Jurkat, Clone E6-1 (cell line): ENCODE results near the gene ASNS. TPM values are rescaled to one million over a fixed set of nuclear protein-coding genes. Genes with fewer than 3 reads are reported as not detected.
"Not testable (repeated sequence)": the region's sequence is repeated elsewhere in the genome, so short reads cannot be mapped to it uniquely, and the experiment has no call there.

Source experiments
- DNase-seq: peaks from one replicate; pipeline ENCODE4 v3.0.0-alpha.2; 2011; ENCODE audit warnings: low read depth, low spot score
- H3K4me3 ChIP-seq: 2 replicates; pipeline ENCODE4 v1.5.1; 2011; ENCODE audit warnings: mild to moderate bottlenecking, low read length, control low read depth, moderate library complexity
- polyA plus RNA-seq: library from polyadenylated mRNA; unstranded; fragments of >200 nt; gene quantifications from one replicate; pipeline ENCODE4 v1.2.1, GENCODE V29; 2012; ENCODE audit warnings: missing spikeins; ENCODE audit not compliant: insufficient read length, insufficient read depth

Gene ASNS
- 32.6 TPM for polyA plus RNA-seq

GRCh38 chr7:97872025-97872669 is at the start of gene ASNS:
Gene ASNS (minus strand): TSS chr7:97872408. CDS start chr7:97869156, 3,252 bp downstream.
- peak; percentile 66 for DNase-seq
- H3K4me3 ChIP-seq, result peak within 1 kb of the TSS; percentile 51

DNA sequence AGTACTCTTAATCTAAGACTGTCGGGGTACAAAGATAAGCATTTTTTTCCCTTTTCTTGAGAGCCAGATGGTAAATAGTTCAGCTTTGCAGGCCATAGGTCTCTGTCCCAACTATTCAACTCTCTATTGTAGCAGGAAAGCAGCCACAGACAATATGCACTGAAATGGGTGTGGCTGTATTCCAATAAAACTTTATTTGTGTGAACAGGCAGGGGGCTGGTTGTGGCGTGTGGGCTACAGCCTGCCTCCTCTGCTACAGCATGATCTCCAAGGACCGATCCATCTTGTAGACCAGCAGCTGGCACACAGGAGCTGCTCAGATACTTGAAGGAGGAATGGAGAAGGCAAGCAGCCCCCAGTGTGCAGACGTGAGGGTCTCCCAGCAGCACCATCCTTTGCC is 49.0 kb upstream of the ASNS start:
- not testable (repeated sequence) for H3K4me3 ChIP-seq, DNase-seq

GRCh38 chr7:97915267-97915666 is 43.1 kb upstream of the ASNS start:
- not testable (repeated sequence) for DNase-seq, H3K4me3 ChIP-seq

GRCh38 chr7:97912294-97912693 is 40.1 kb upstream of the ASNS start:
- DNase-seq, H3K4me3 ChIP-seq: not testable (repeated sequence)

DNA sequence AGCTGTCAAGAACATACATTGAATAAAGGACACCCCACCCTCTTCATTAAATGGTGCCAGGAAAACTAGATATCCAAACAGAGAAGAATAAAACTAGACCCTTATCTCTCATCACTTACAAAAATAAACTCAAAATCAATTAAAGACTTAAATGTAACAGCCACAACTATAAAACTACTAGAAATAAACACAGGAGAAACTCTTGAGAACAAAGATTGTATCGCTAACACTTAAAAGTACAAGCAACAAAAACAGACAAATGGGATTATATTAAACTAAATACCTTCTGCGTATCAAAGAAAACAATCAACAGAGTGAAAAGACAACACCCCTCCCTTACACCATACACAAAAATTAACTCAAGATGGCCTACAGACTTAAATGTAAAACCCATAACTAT is 24.7 kb upstream of the ASNS start:
- not testable (repeated sequence) for H3K4me3 ChIP-seq

GRCh38 chr7:97891721-97892120 is 19.5 kb upstream of the ASNS start:
- DNase-seq, H3K4me3 ChIP-seq: not testable (repeated sequence)

More for the DNA sequence above, 24.7 kb upstream of the ASNS start:
- not testable (repeated sequence) for DNase-seq

GRCh38 chr7:97879527-97879926 is 7.3 kb upstream of the ASNS start:
- H3K4me3 ChIP-seq, DNase-seq: not testable (repeated sequence)

DNA sequence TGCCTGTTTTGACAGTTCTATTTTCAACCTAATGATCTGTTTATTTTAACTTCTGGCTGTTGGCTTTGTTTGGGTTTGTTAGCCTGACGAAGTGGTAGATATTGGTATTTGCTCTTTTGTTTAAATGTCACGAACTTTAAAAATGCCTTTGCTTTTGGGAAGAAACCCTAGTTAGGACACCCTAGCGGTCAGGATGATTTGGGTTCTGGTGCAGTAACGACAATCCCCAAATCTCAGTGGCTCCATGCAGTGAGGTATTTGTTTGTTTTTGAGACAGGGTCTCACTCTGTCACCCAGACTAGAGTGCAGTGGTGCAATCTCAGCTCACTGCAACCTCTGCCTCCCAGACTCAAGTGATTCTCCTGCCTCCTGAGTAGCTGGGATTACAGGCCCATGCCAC is 2.7 kb upstream of the ASNS start:
- not testable (repeated sequence) for DNase-seq, H3K4me3 ChIP-seq

- H3K4me3 ChIP-seq, result no peak overlapping the region
- no peak for DNase-seq
These were observed 1.4 kb upstream of the ASNS start for GRCh38 chr7:97873606-97874005.

GRCh38 chr7:97871659-97872024 is 566 bp downstream of the ASNS start:
- H3K4me3 ChIP-seq, result peak overlapping the region; percentile 51
- DNase-seq, result no peak

- no peak for DNase-seq
These were observed 3.4 kb downstream of the ASNS start for GRCh38 chr7:97868788-97869187.

DNA sequence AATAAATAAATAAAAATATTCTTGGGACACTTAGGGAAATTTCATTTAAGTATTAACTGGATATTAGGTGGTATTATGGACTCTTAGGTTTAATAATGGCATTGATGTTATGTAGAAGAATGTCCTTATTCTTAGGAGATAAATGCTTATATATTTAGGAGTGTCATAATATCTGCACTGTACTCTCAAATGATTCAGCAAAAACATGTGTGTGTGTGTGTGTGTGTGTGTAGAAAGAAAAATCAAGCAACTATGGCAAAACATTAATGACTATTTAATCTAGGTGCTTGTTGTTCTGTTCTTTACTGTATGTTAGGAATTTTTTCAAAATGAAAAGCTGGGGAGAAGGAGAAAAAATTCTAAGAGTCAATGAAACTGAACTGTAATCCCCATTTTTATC is 3.9 kb downstream of the ASNS start:
- no peak overlapping the region for H3K4me3 ChIP-seq
- DNase-seq, result no peak

More at GRCh38 chr7:97868788-97869187, 3.4 kb downstream of the ASNS start:
- no peak overlapping the region for H3K4me3 ChIP-seq

- no peak overlapping the region for H3K4me3 ChIP-seq
- no peak for DNase-seq
These were observed 7.1 kb downstream of the ASNS start for GRCh38 chr7:97865104-97865503.

DNA sequence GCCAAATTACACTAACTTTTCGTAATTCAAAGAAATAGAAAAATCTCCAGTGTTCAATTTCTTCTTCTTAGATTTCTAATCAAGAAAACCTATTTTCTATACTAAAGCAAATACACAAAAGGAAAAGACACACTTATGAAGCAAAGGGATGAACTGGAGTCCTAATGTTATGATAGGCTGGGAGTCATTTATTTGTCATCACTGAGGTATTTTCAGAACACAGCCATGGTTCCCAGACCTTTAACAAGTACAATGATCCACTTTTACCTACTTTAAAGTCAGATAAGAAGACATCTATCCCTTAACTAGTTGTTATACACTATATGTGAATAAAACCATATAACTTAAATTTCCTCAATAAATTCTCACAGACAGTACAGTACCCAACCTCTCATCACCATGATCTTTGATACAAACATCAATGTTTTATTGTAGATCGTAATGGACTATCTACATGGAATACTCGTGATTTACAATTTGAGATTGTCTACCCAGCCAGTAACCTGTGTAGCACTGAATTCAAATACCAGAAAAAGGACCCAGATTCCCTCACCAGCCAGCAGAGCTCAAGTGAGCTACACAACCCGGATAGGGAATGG is 12.5 kb downstream of the ASNS start:
- no peak for DNase-seq
- no peak overlapping the region for H3K4me3 ChIP-seq

GRCh38 chr7:97858221-97858620 is 14.0 kb downstream of the ASNS start:
- no peak for DNase-seq

GRCh38 chr7:97857544-97857943 is 14.7 kb downstream of the ASNS start:
- DNase-seq, result no peak

More at GRCh38 chr7:97858221-97858620, 14.0 kb downstream of the ASNS start:
- no peak overlapping the region for H3K4me3 ChIP-seq

GRCh38 chr7:97851683-97852082 is 20.5 kb downstream of the ASNS start:
- H3K4me3 ChIP-seq, result no peak overlapping the region
- no peak for DNase-seq

More at GRCh38 chr7:97857544-97857943, 14.7 kb downstream of the ASNS start:
- no peak overlapping the region for H3K4me3 ChIP-seq

DNA sequence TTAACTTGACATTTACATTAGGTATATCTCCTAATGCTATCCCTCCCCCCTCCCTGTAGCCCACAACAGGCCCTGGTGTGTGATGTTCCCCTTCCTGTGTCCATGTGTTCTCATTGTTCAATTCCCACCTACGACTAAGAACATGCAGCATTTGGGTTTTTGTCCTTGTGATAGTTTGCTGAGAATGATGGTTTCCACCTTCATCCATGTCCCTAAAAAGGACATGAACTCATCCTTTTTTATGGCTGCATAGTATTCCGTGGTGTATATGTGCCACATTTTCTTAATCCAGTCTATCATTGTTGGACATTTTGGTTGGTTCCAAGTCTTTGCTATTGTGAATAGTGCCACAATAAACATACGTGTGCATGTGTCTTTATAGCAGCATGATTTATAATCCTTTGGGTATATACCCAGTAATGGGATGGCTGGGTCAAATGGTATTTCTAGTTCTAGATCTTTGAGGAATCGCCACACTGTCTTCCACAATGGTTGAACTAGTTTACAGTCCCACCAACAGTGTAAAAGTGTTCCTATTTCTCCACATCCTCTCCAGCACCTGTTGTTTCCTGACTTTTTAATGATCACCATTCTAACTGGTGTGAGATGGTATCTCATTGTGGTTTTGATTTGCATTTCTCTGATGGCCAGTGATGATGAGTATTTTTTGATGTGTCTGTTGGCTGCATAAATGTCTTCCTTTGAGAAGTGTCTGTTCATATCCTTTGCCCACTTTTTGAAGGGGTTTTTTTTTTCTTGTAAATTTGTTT is 21.8 kb downstream of the ASNS start:
- DNase-seq, H3K4me3 ChIP-seq: not testable (repeated sequence)

DNA sequence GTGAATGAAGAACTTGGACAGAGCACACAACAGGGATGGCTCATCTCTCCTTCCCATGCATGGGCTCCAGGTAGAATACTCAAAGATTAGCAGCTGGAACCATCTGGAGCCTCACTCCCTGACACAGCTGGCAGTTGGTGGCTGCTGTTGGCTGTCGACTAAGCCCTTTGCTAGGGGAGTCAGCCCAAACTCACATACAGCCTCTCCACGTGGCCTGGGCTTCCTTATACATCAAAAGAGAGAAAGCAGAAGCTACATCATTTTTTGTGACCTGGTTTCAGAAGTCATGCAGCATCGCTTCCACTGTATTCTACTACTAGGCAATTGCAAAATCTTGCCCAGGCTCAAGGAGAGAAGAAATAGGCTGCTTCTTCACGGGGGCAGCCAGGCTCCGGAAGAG is 24.4 kb downstream of the ASNS start:
- H3K4me3 ChIP-seq, result no peak overlapping the region
- DNase-seq, result no peak

- no peak overlapping the region for H3K4me3 ChIP-seq
- no peak for DNase-seq
These were observed 25.3 kb downstream of the ASNS start for GRCh38 chr7:97846945-97847344.
